Lung microvascular endothelial cell (primary cell): ENCODE results near the gene IGF1R. TPM values are rescaled to one million over a fixed set of nuclear protein-coding genes. Genes with fewer than 3 reads are reported as not detected.

Source experiments
- DNase-seq, 2 donors: peaks; one replicate each; pipeline versions ENCODE4 v3.0.0 to v3.0.0-alpha.2; 2010; ENCODE audit warnings: low read depth in 2 of 2
- total RNA-seq: library from RNA; depleted of rRNA; stranded (reverse); fragments of >200 nt; gene quantifications from 2 replicates; pipeline ENCODE4 v1.2.1, GENCODE V29; 2014

The IGF1R gene
- total RNA-seq, 1 donor from 2014 or later: 20.4 TPM

- DNase-seq: no peak
These were observed 96.2 kb downstream of the IGF1R start for GRCh38 chr15:98744506-98744905.

GRCh38 chr15:98745179-98745578, 96.8 kb downstream of the IGF1R start:
- no peak for DNase-seq

- DNase-seq: peak in 1 of 2 donors; percentile 39
These were observed 97.5 kb downstream of the IGF1R start for GRCh38 chr15:98745650-98746374.

GRCh38 chr15:98746375-98747155, 98.2 kb downstream of the IGF1R start:
- DNase-seq: no peak

- no peak for DNase-seq
These were observed 103.4 kb downstream of the IGF1R start for GRCh38 chr15:98751767-98752166.

GRCh38 chr15:98753726-98754656, 105.7 kb downstream of the IGF1R start:
- peak in 1 of 2 donors; percentile 58 for DNase-seq

GRCh38 chr15:98754657-98755022, 106.3 kb downstream of the IGF1R start:
- no peak for DNase-seq

- peak in 1 of 2 donors; percentile 23 for DNase-seq
These were observed 106.8 kb downstream of the IGF1R start for GRCh38 chr15:98755138-98755537.

GRCh38 chr15:98755781-98756180, 107.4 kb downstream of the IGF1R start:
- no peak for DNase-seq

- DNase-seq: no peak
These were observed 109.9 kb downstream of the IGF1R start for GRCh38 chr15:98758224-98758623.

GRCh38 chr15:98759277-98759676, 110.9 kb downstream of the IGF1R start:
- DNase-seq: no peak

GRCh38 chr15:98760112-98760826, 111.9 kb downstream of the IGF1R start:
- DNase-seq: no peak

- DNase-seq: no peak
These were observed 112.6 kb downstream of the IGF1R start for GRCh38 chr15:98760975-98761374.

GRCh38 chr15:98763179-98763578, 114.8 kb downstream of the IGF1R start:
- DNase-seq: peak in 1 of 2 donors; percentile 12

- DNase-seq: no peak
These were observed 116.0 kb downstream of the IGF1R start for GRCh38 chr15:98764291-98764690.

GRCh38 chr15:98765610-98766009, 117.3 kb downstream of the IGF1R start:
- DNase-seq: no peak

GRCh38 chr15:98767692-98768091, 119.4 kb downstream of the IGF1R start:
- DNase-seq: no peak

- DNase-seq: no peak
These were observed 121.5 kb downstream of the IGF1R start for GRCh38 chr15:98769867-98770266.

GRCh38 chr15:98770984-98771383, 122.6 kb downstream of the IGF1R start:
- DNase-seq: no peak

- DNase-seq: no peak
These were observed 123.2 kb downstream of the IGF1R start for GRCh38 chr15:98771541-98771940.

- DNase-seq: no peak
These were observed 124.6 kb downstream of the IGF1R start for GRCh38 chr15:98772895-98773294.
